GM19238 (cell line): ENCODE measurements around the gene SNAPC4.
"Not testable (repeated sequence)": the region's sequence is repeated elsewhere in the genome, so short reads cannot be mapped to it uniquely, and the experiment has no call there.

ENCODE experiments used
- DNase-seq: peaks from one replicate; pipeline ENCODE4 v3.0.0; 2011; ENCODE audit warnings: low spot score; ENCODE audit not compliant: insufficient read length

SNAPC4 gene

GRCh38 chr9:136433849-136434579, 34.0 kb upstream of the SNAPC4 start:
- no peak for DNase-seq

GRCh38 chr9:136433043-136433715, 33.2 kb upstream of the SNAPC4 start:
- DNase-seq = no peak

- no peak for DNase-seq
Measured at GRCh38 chr9:136432591-136432990, 32.6 kb upstream of the SNAPC4 start.

- DNase-seq = no peak
Measured at GRCh38 chr9:136431782-136432350, 31.9 kb upstream of the SNAPC4 start.

- no peak for DNase-seq
Measured at GRCh38 chr9:136430588-136431234, 30.7 kb upstream of the SNAPC4 start.

GRCh38 chr9:136429683-136430491, 29.9 kb upstream of the SNAPC4 start:
- DNase-seq = no peak

GRCh38 chr9:136429075-136429628, 29.2 kb upstream of the SNAPC4 start:
- no peak for DNase-seq

- DNase-seq = no peak
Measured at GRCh38 chr9:136426787-136427186, 26.8 kb upstream of the SNAPC4 start.

GRCh38 chr9:136425367-136425766, 25.4 kb upstream of the SNAPC4 start:
- not testable (repeated sequence) for DNase-seq

GRCh38 chr9:136424750-136425362, 24.9 kb upstream of the SNAPC4 start:
- no peak for DNase-seq

- no peak for DNase-seq
Measured at GRCh38 chr9:136423432-136424146, 23.6 kb upstream of the SNAPC4 start.

GRCh38 chr9:136422876-136423275, 22.9 kb upstream of the SNAPC4 start:
- no peak for DNase-seq

GRCh38 chr9:136421791-136422190, 21.8 kb upstream of the SNAPC4 start:
- no peak for DNase-seq

GRCh38 chr9:136419092-136419420, 19.1 kb upstream of the SNAPC4 start:
- no peak for DNase-seq

- DNase-seq = no peak
Measured at GRCh38 chr9:136418182-136419091, 18.5 kb upstream of the SNAPC4 start.

- no peak for DNase-seq
Measured at GRCh38 chr9:136416914-136417313, 16.9 kb upstream of the SNAPC4 start.

- DNase-seq = no peak
Measured at GRCh38 chr9:136416427-136416826, 16.5 kb upstream of the SNAPC4 start.

GRCh38 chr9:136412962-136413361, 13.0 kb upstream of the SNAPC4 start:
- DNase-seq = no peak

- no peak for DNase-seq
Measured at GRCh38 chr9:136411378-136411777, 11.4 kb upstream of the SNAPC4 start.
